Muscle layer of duodenum (tissue), 2 donors: ENCODE data around the gene PFKP.

Source experiments
- H3K27ac ChIP-seq: one replicate; pipeline ENCODE4 v1.7.0; 2013; ENCODE audit warnings: mild to moderate bottlenecking, low read length
- H3K27me3 ChIP-seq: one replicate; pipeline ENCODE4 v1.7.0; 2013; ENCODE audit warnings: low read depth, mild to moderate bottlenecking, control low read depth, low read length
- H3K36me3 ChIP-seq, 2 donors: one replicate each; pipeline ENCODE4 v1.7.0; 2013; ENCODE audit warnings: low read length in 2 of 2, control low read depth in 1 of 2, mild to moderate bottlenecking in 1 of 2; ENCODE audit not compliant: insufficient read depth in 2 of 2, control insufficient read depth in 1 of 2
- H3K4me1 ChIP-seq, 2 donors: one replicate each; pipeline ENCODE4 v1.7.0; 2013; ENCODE audit warnings: low read length in 2 of 2, mild to moderate bottlenecking in 2 of 2, control low read depth in 1 of 2, moderate library complexity in 1 of 2; ENCODE audit not compliant: insufficient read depth in 2 of 2, control insufficient read depth in 1 of 2
- H3K4me3 ChIP-seq, 2 donors: one replicate each; pipeline ENCODE4 v1.7.0; 2013; ENCODE audit warnings: low read length in 2 of 2, low read depth in 1 of 2, mild to moderate bottlenecking in 1 of 2
- H3K9me3 ChIP-seq, 2 donors: one replicate each; pipeline ENCODE4 v1.7.0; 2013; ENCODE audit warnings: low read length in 2 of 2, control low read depth in 1 of 2, mild to moderate bottlenecking in 1 of 2; ENCODE audit not compliant: control insufficient read depth in 1 of 2
- donor health status: healthy.

The PFKP gene

GRCh38 chr10:3034616-3035015, 32.7 kb upstream of the PFKP start:
- Histone ChIP-seq H3K4me1 (no peaks in the 10 kb centered on the region), H3K27ac (no peak overlapping the region), H3K4me3 (no peak overlapping the region), H3K27me3 (no peaks in the 10 kb centered on the region), H3K36me3 (no peaks in the 10 kb centered on the region), H3K9me3 (no peaks in the 10 kb centered on the region)

GRCh38 chr10:3036155-3037021, 31.0 kb upstream of the PFKP start:
- no peaks in the 10 kb centered on the region for H3K9me3 ChIP-seq
- H3K27me3 ChIP-seq = no peaks in the 10 kb centered on the region
- no peaks in the 10 kb centered on the region for H3K4me1 ChIP-seq
- no peaks in the 10 kb centered on the region for H3K36me3 ChIP-seq
- no peak overlapping the region for H3K4me3 ChIP-seq
- no peak overlapping the region for H3K27ac ChIP-seq

- Histone ChIP-seq H3K9me3 (no peaks in the 10 kb centered on the region), H3K4me3 (no peak overlapping the region), H3K27me3 (no peaks in the 10 kb centered on the region), H3K27ac (no peak overlapping the region), H3K4me1 (no peaks in the 10 kb centered on the region), H3K36me3 (no peaks in the 10 kb centered on the region)
Observed at GRCh38 chr10:3037182-3037581, 30.2 kb upstream of the PFKP start.

GRCh38 chr10:3040069-3040468, 27.3 kb upstream of the PFKP start:
- no peak overlapping the region for H3K27ac ChIP-seq
- H3K36me3 ChIP-seq = no peaks in the 10 kb centered on the region
- no peaks in the 10 kb centered on the region for H3K4me1 ChIP-seq
- no peaks in the 10 kb centered on the region for H3K9me3 ChIP-seq
- H3K27me3 ChIP-seq = no peaks in the 10 kb centered on the region
- no peak overlapping the region for H3K4me3 ChIP-seq

- Histone ChIP-seq H3K4me1 (peaks cover 4 to 16% of the 10 kb centered on the region in 2 donors), H3K27ac (no peak overlapping the region), H3K36me3 (no peaks in the 10 kb centered on the region), H3K9me3 (no peaks in the 10 kb centered on the region), H3K27me3 (no peaks in the 10 kb centered on the region), H3K4me3 (no peak overlapping the region)
Observed at GRCh38 chr10:3042589-3042988, 24.8 kb upstream of the PFKP start.

- H3K9me3 ChIP-seq = no peaks in the 10 kb centered on the region
- no peak overlapping the region for H3K4me3 ChIP-seq
- no peaks in the 10 kb centered on the region for H3K27me3 ChIP-seq
- H3K4me1 ChIP-seq = peaks cover 4 to 20% of the 10 kb centered on the region in 2 donors
- no peak overlapping the region for H3K27ac ChIP-seq
- no peaks in the 10 kb centered on the region for H3K36me3 ChIP-seq
Observed at GRCh38 chr10:3043512-3044368, 23.6 kb upstream of the PFKP start.

GRCh38 chr10:3045471-3046209, 21.7 kb upstream of the PFKP start:
- Histone ChIP-seq H3K4me1 (peaks cover 4 to 20% of the 10 kb centered on the region in 2 donors), H3K27ac (no peak overlapping the region), H3K36me3 (no peaks in the 10 kb centered on the region), H3K9me3 (no peaks in the 10 kb centered on the region), H3K4me3 (no peak overlapping the region), H3K27me3 (no peaks in the 10 kb centered on the region)

GRCh38 chr10:3046210-3046779, 21.1 kb upstream of the PFKP start:
- Histone ChIP-seq H3K9me3 (no peaks in the 10 kb centered on the region), H3K4me1 (peaks cover 4 to 20% of the 10 kb centered on the region in 2 donors), H3K36me3 (no peaks in the 10 kb centered on the region), H3K27me3 (no peaks in the 10 kb centered on the region), H3K27ac (no peak overlapping the region), H3K4me3 (no peak overlapping the region)

- Histone ChIP-seq H3K4me1 (peaks cover 4 to 20% of the 10 kb centered on the region in 2 donors), H3K4me3 (no peak overlapping the region), H3K27ac (no peak overlapping the region), H3K9me3 (no peaks in the 10 kb centered on the region), H3K36me3 (no peaks in the 10 kb centered on the region), H3K27me3 (no peaks in the 10 kb centered on the region)
Observed at GRCh38 chr10:3046981-3047547, 20.3 kb upstream of the PFKP start.

GRCh38 chr10:3047596-3047995, 19.8 kb upstream of the PFKP start:
- peaks cover 4 to 20% of the 10 kb centered on the region in 2 donors for H3K4me1 ChIP-seq
- H3K27ac ChIP-seq = peak overlapping the region; percentile 60

More at GRCh38 chr10:3047596-3047995, 19.8 kb upstream of the PFKP start:
- Histone ChIP-seq H3K36me3 (no peaks in the 10 kb centered on the region), H3K27me3 (no peaks in the 10 kb centered on the region), H3K9me3 (no peaks in the 10 kb centered on the region), H3K4me3 (no peak overlapping the region)
